Mammary epithelial cell (primary cell): Measurements from ENCODE around the gene ELOVL5.

ENCODE experiments used
- EZH2 ChIP-seq: IDR thresholded peaks from 2 replicates; pipeline ENCODE4 v1.6.1; 2012; ENCODE audit warnings: low read length, inconsistent platforms, borderline replicate concordance
- TF ChIP-seq, protein P1 (sequence below), 2 donors: IDR thresholded peaks in 1 of 2; conservative IDR thresholded peaks in 1 of 2; 2 replicates each; pipeline ENCODE4 v1.5.1; 2011 to 2012; ENCODE audit warnings: inconsistent platforms in 2 of 2, low read length in 2 of 2, mild to moderate bottlenecking in 2 of 2, control low read depth in 1 of 2, low read depth in 1 of 2; ENCODE audit not compliant: insufficient read depth in 1 of 2; ENCODE audit errors: extremely low read depth in 1 of 2

DNA sequence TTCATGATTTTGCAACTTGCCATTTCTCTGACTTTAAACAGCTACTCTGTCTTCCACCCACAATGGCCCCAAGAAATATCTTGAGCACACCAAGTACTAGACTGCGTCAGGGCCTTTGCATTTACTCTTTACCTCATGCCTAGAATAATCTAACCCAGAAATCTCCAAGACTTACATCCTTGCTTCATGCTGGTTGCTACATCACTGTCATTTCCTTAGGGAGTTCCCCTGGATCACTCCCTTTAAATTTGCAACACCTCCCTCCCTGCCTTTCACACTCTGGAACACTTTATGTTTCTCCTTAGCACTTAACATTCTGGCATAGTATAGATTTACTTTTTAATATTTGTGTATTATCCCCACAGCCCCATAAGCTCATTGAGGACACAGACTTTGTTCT is 4.9 kb upstream of the ELOVL5 start:
- TF ChIP-seq, protein P1, sequence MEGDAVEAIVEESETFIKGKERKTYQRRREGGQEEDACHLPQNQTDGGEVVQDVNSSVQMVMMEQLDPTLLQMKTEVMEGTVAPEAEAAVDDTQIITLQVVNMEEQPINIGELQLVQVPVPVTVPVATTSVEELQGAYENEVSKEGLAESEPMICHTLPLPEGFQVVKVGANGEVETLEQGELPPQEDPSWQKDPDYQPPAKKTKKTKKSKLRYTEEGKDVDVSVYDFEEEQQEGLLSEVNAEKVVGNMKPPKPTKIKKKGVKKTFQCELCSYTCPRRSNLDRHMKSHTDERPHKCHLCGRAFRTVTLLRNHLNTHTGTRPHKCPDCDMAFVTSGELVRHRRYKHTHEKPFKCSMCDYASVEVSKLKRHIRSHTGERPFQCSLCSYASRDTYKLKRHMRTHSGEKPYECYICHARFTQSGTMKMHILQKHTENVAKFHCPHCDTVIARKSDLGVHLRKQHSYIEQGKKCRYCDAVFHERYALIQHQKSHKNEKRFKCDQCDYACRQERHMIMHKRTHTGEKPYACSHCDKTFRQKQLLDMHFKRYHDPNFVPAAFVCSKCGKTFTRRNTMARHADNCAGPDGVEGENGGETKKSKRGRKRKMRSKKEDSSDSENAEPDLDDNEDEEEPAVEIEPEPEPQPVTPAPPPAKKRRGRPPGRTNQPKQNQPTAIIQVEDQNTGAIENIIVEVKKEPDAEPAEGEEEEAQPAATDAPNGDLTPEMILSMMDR (conservative IDR thresholded peaks at IDR 0.05 in 1 of 2, IDR thresholded peaks at IDR 0.05 in 1 of 2; ENCODE audit: extremely low read depth in 1 of 2, insufficient read depth in 1 of 2, low read depth in 1 of 2, low read length in 2 of 2): no peak
- no peak for TF ChIP-seq EZH2
